ENCODE data around the gene TMEM179. TPM values are rescaled to one million over a fixed set of nuclear protein-coding genes. Genes with fewer than 3 reads are reported as not detected.

TMEM179 gene
- total and polyA plus RNA-seq, 9 donors: 0.38 to 0.95 (median 0.61) TPM

GRCh38 chr14:104593710-104594136 lies 10.8 kb downstream of the TMEM179 start:
- no peak for DNase-seq
- Histone ChIP-seq H3K4me3 (ENCODE audit: low read length) (no peak overlapping the region), H3K27ac (ENCODE audit: low read length) (no peak overlapping the region), H3K27me3 (ENCODE audit: control insufficient read depth, insufficient read depth, low read length) (peaks cover 8% of the 10 kb centered on the region), H3K9me3 (replicated peaks; ENCODE audit: control insufficient read depth, low read depth, low read length) (no peaks in the 10 kb centered on the region), H3K4me1 (ENCODE audit: control insufficient read depth, insufficient read depth, low read length) (peaks cover 18% of the 10 kb centered on the region), H3K36me3 (ENCODE audit: control insufficient read depth, insufficient read depth, low read length) (no peaks in the 10 kb centered on the region)
- 47% methylated on average over 10 of the region's 12 CpGs for WGBS (ENCODE audit: insufficient coverage)

GRCh38 chr14:104593241-104593701 lies 11.3 kb downstream of the TMEM179 start:
- 49% methylated on average over 15 of the region's 18 CpGs for WGBS (ENCODE audit: insufficient coverage)
- Histone ChIP-seq H3K27me3 (ENCODE audit: control insufficient read depth, insufficient read depth, low read length) (peaks cover 7% of the 10 kb centered on the region), H3K36me3 (ENCODE audit: control insufficient read depth, insufficient read depth, low read length) (no peaks in the 10 kb centered on the region), H3K4me1 (ENCODE audit: control insufficient read depth, insufficient read depth, low read length) (peaks cover 14% of the 10 kb centered on the region), H3K4me3 (ENCODE audit: low read length) (no peak overlapping the region), H3K9me3 (replicated peaks; ENCODE audit: control insufficient read depth, low read depth, low read length) (no peaks in the 10 kb centered on the region), H3K27ac (ENCODE audit: low read length) (no peak overlapping the region)
- no peak for DNase-seq

- no peaks in the 10 kb centered on the region for H3K36me3 ChIP-seq (ENCODE audit: control insufficient read depth, insufficient read depth, low read length)
- H3K27ac ChIP-seq (ENCODE audit: low read length): no peak overlapping the region
- peaks cover 7% of the 10 kb centered on the region for H3K27me3 ChIP-seq (ENCODE audit: control insufficient read depth, insufficient read depth, low read length)
- 52% methylated on average over 8 of the region's 8 CpGs for WGBS (ENCODE audit: insufficient coverage)
- H3K4me3 ChIP-seq (ENCODE audit: low read length): no peak overlapping the region
- no peak for DNase-seq
- H3K4me1 ChIP-seq (ENCODE audit: control insufficient read depth, insufficient read depth, low read length): peaks cover 14% of the 10 kb centered on the region
- H3K9me3 ChIP-seq (replicated peaks; ENCODE audit: control insufficient read depth, low read depth, low read length): no peaks in the 10 kb centered on the region
Observed at GRCh38 chr14:104592785-104593184, 11.8 kb downstream of the TMEM179 start.

- Histone ChIP-seq H3K4me3 (ENCODE audit: low read length) (no peak overlapping the region), H3K9me3 (replicated peaks; ENCODE audit: control insufficient read depth, low read depth, low read length) (no peaks in the 10 kb centered on the region), H3K36me3 (ENCODE audit: control insufficient read depth, insufficient read depth, low read length) (no peaks in the 10 kb centered on the region), H3K4me1 (ENCODE audit: control insufficient read depth, insufficient read depth, low read length) (peaks cover 17% of the 10 kb centered on the region), H3K27ac (ENCODE audit: low read length) (no peak overlapping the region), H3K27me3 (ENCODE audit: control insufficient read depth, insufficient read depth, low read length) (peaks cover 2% of the 10 kb centered on the region)
- WGBS (ENCODE audit: insufficient coverage): 85% methylated on average over 3 of the region's 3 CpGs
- DNase-seq: no peak
Observed at GRCh38 chr14:104592292-104592672, 12.3 kb downstream of the TMEM179 start.

GRCh38 chr14:104591506-104592291 lies 12.9 kb downstream of the TMEM179 start:
- WGBS (ENCODE audit: insufficient coverage): 79% methylated on average over 26 of the region's 26 CpGs
- H3K4me1 ChIP-seq (ENCODE audit: control insufficient read depth, insufficient read depth, low read length): peaks cover 23% of the 10 kb centered on the region
- H3K36me3 ChIP-seq (ENCODE audit: control insufficient read depth, insufficient read depth, low read length): no peaks in the 10 kb centered on the region
- H3K4me3 ChIP-seq (ENCODE audit: low read length): no peak overlapping the region
- no peak overlapping the region for H3K27ac ChIP-seq (ENCODE audit: low read length)
- DNase-seq: no peak
- H3K27me3 ChIP-seq (ENCODE audit: control insufficient read depth, insufficient read depth, low read length): peaks cover 2% of the 10 kb centered on the region
- H3K9me3 ChIP-seq (replicated peaks; ENCODE audit: control insufficient read depth, low read depth, low read length): no peaks in the 10 kb centered on the region

- peaks cover 2% of the 10 kb centered on the region for H3K27me3 ChIP-seq (ENCODE audit: control insufficient read depth, insufficient read depth, low read length)
- H3K4me3 ChIP-seq (ENCODE audit: low read length): no peak overlapping the region
- H3K27ac ChIP-seq (ENCODE audit: low read length): no peak overlapping the region
- DNase-seq: no peak
- H3K4me1 ChIP-seq (ENCODE audit: control insufficient read depth, insufficient read depth, low read length): peaks cover 29% of the 10 kb centered on the region
- H3K36me3 ChIP-seq (ENCODE audit: control insufficient read depth, insufficient read depth, low read length): no peaks in the 10 kb centered on the region
- H3K9me3 ChIP-seq (replicated peaks; ENCODE audit: control insufficient read depth, low read depth, low read length): no peaks in the 10 kb centered on the region
- 68% methylated on average over 5 of the region's 7 CpGs for WGBS (ENCODE audit: insufficient coverage)
Observed at GRCh38 chr14:104591031-104591430, 13.5 kb downstream of the TMEM179 start.

- Histone ChIP-seq H3K27me3 (ENCODE audit: control insufficient read depth, insufficient read depth, low read length) (peaks cover 2% of the 10 kb centered on the region), H3K36me3 (ENCODE audit: control insufficient read depth, insufficient read depth, low read length) (no peaks in the 10 kb centered on the region), H3K4me1 (ENCODE audit: control insufficient read depth, insufficient read depth, low read length) (peaks cover 33% of the 10 kb centered on the region), H3K4me3 (ENCODE audit: low read length) (no peak overlapping the region), H3K27ac (ENCODE audit: low read length) (no peak overlapping the region), H3K9me3 (replicated peaks; ENCODE audit: control insufficient read depth, low read depth, low read length) (no peaks in the 10 kb centered on the region)
- WGBS (ENCODE audit: insufficient coverage): 72% methylated on average over 20 of the region's 23 CpGs
- no peak for DNase-seq
Observed at GRCh38 chr14:104590240-104590965, 14.2 kb downstream of the TMEM179 start.

- WGBS (ENCODE audit: insufficient coverage): 74% methylated on average over 14 of the region's 26 CpGs
- Histone ChIP-seq H3K4me3 (ENCODE audit: low read length) (no peak overlapping the region), H3K36me3 (ENCODE audit: control insufficient read depth, insufficient read depth, low read length) (no peaks in the 10 kb centered on the region), H3K4me1 (ENCODE audit: control insufficient read depth, insufficient read depth, low read length) (peaks cover 33% of the 10 kb centered on the region), H3K9me3 (replicated peaks; ENCODE audit: control insufficient read depth, low read depth, low read length) (no peaks in the 10 kb centered on the region), H3K27ac (ENCODE audit: low read length) (no peak overlapping the region), H3K27me3 (ENCODE audit: control insufficient read depth, insufficient read depth, low read length) (peaks cover 2% of the 10 kb centered on the region)
- no peak for DNase-seq
Observed at GRCh38 chr14:104589338-104590195, 15.0 kb downstream of the TMEM179 start.

- WGBS (ENCODE audit: insufficient coverage): 81% methylated on average over 36 of the region's 38 CpGs
- Histone ChIP-seq H3K9me3 (replicated peaks; ENCODE audit: control insufficient read depth, low read depth, low read length) (no peaks in the 10 kb centered on the region), H3K27me3 (ENCODE audit: control insufficient read depth, insufficient read depth, low read length) (no peaks in the 10 kb centered on the region), H3K4me3 (ENCODE audit: low read length) (no peak overlapping the region), H3K27ac (ENCODE audit: low read length) (no peak overlapping the region), H3K36me3 (ENCODE audit: control insufficient read depth, insufficient read depth, low read length) (no peaks in the 10 kb centered on the region), H3K4me1 (ENCODE audit: control insufficient read depth, insufficient read depth, low read length) (peaks cover 42% of the 10 kb centered on the region)
- DNase-seq: no peak
Observed at GRCh38 chr14:104588066-104588857, 16.3 kb downstream of the TMEM179 start.

All from muscle of leg (tissue), 11 donors.